BE2C (cell line): ENCODE results near the gene LSAMP.

ENCODE experiments used
- DNase-seq: peaks from one replicate; pipeline ENCODE4 v3.0.0-alpha.2; 2020
- H3K27me3 ChIP-seq: fragments of 250-450 bp; sonication (Bioruptor Pico); 2 replicates; pipeline ENCODE4 v1.5.1; 2020; ENCODE audit warnings: mild to moderate bottlenecking
- H3K36me3 ChIP-seq: fragments of 250-450 bp; sonication (Bioruptor Pico); 2 replicates; pipeline ENCODE4 v1.5.1; 2020; ENCODE audit warnings: mild to moderate bottlenecking
- H3K4me1 ChIP-seq: fragments of 250-450 bp; sonication (Bioruptor Pico); 2 replicates; pipeline ENCODE4 v1.5.1; 2020
- H3K4me3 ChIP-seq: 2 replicates; pipeline ENCODE4 v1.5.1; 2011; ENCODE audit warnings: low read depth, low read length
- H3K9me3 ChIP-seq: fragments of 250-450 bp; sonication (Bioruptor Pico); 2 replicates; pipeline ENCODE4 v1.5.1; 2020
- TF ChIP-seq, protein P1 (sequence below): IDR thresholded peaks from 2 replicates; pipeline ENCODE4 v1.5.1; 2012; ENCODE audit warnings: mild to moderate bottlenecking, low read depth, low read length

LSAMP gene

DNA sequence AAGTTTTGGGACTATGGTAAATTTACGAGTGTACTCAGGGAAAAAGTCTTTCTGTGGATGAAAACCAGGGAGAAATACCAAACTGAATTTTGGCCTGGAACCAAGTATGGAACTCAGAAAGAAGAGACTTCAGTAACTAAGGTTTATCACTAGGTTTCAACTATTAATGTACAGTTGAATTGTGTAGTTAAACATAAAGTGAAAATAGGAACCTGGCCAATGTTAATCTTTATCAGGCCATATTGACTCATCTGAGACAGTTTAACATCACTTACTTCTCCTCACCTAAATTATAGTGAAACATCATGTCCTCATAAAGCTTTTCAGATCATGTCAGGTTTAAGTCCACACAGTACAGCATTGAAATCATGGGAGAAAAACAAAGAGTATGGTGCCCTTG lies 197.7 kb downstream of the LSAMP start:
- no peak for DNase-seq
- Histone ChIP-seq H3K36me3 (no peaks in the 10 kb centered on the region), H3K27me3 (no peaks in the 10 kb centered on the region), H3K4me1 (no peaks in the 10 kb centered on the region), H3K9me3 (no peaks in the 10 kb centered on the region), H3K4me3 (no peak overlapping the region)
- TF ChIP-seq, protein P1, sequence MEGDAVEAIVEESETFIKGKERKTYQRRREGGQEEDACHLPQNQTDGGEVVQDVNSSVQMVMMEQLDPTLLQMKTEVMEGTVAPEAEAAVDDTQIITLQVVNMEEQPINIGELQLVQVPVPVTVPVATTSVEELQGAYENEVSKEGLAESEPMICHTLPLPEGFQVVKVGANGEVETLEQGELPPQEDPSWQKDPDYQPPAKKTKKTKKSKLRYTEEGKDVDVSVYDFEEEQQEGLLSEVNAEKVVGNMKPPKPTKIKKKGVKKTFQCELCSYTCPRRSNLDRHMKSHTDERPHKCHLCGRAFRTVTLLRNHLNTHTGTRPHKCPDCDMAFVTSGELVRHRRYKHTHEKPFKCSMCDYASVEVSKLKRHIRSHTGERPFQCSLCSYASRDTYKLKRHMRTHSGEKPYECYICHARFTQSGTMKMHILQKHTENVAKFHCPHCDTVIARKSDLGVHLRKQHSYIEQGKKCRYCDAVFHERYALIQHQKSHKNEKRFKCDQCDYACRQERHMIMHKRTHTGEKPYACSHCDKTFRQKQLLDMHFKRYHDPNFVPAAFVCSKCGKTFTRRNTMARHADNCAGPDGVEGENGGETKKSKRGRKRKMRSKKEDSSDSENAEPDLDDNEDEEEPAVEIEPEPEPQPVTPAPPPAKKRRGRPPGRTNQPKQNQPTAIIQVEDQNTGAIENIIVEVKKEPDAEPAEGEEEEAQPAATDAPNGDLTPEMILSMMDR, result no peak

DNA sequence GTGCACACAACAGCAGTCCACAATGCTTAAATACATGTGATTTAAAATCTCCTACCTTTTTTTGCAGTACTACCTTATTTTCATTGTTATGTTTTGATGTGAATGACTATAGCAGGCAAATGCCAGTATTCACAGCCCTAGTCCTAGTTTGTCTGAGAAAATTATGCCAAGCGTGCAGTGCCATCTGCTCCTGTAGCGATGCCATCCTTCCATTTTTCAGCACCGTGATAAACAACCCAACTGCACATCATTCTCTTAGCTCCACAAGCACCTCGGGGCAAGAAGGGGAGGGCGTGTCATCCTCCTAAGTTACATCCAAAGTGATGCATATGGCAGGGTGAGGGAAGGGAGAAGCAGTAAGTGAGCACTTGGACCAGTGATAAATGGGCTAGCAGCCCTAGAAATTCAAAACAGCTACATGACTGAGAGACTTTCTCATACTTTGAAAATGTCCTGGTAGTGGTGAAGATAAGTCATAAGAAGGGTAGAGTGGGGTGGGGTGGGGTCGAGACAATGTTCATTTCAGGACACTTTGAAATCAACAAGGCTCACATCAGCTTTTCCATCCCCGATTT lies 198.8 kb downstream of the LSAMP start:
- Histone ChIP-seq H3K4me1 (no peaks in the 10 kb centered on the region), H3K36me3 (no peaks in the 10 kb centered on the region), H3K27me3 (no peaks in the 10 kb centered on the region), H3K4me3 (no peak overlapping the region), H3K9me3 (no peaks in the 10 kb centered on the region)
- DNase-seq, result no peak
- TF ChIP-seq, protein P1, result no peak

DNA sequence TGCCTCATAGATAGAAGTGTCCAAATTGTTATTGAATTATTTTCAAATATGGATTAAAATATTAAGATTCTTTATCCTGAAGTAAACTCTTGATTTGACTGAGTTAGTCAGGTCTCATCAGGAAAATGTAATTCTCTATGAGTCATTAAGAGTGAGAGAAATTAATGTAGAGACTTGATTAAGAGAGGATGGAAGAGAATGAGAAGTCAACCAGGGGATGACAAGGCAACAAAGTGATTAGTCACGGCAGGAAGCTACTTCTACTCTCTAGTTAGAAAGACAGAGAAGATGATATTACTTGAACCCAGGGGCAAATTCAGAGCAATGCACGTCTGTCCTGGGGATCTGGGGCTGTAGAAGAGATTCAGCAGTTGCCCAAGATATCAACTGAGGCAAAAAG lies 202.5 kb downstream of the LSAMP start:
- Histone ChIP-seq H3K4me1 (no peaks in the 10 kb centered on the region), H3K27me3 (no peaks in the 10 kb centered on the region), H3K36me3 (no peaks in the 10 kb centered on the region), H3K4me3 (no peak overlapping the region), H3K9me3 (no peaks in the 10 kb centered on the region)
- no peak for DNase-seq
- TF ChIP-seq, protein P1, result no peak

DNA sequence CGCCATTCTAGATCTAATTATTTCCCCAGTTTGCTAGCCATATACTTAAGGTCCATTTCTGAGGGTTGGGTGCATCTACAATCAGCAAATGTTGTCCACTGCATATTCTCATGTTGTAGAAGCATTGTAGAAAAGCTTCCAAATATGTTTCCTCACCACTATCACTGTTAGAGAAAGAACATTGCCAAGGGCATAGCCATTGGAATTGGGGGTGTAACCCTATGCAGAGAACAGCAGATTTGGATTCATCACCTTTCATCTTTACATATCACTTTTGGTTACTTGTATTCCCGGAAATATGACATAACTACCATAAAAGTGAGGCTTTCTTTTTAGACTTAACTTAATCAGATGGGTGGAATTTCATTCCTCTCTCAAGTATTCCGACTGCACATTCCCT lies 203.6 kb downstream of the LSAMP start:
- no peaks in the 10 kb centered on the region for H3K36me3 ChIP-seq
- no peak for DNase-seq
- no peaks in the 10 kb centered on the region for H3K4me1 ChIP-seq
- no peaks in the 10 kb centered on the region for H3K27me3 ChIP-seq
- TF ChIP-seq, protein P1, result no peak
- no peak overlapping the region for H3K4me3 ChIP-seq
- no peaks in the 10 kb centered on the region for H3K9me3 ChIP-seq

DNA sequence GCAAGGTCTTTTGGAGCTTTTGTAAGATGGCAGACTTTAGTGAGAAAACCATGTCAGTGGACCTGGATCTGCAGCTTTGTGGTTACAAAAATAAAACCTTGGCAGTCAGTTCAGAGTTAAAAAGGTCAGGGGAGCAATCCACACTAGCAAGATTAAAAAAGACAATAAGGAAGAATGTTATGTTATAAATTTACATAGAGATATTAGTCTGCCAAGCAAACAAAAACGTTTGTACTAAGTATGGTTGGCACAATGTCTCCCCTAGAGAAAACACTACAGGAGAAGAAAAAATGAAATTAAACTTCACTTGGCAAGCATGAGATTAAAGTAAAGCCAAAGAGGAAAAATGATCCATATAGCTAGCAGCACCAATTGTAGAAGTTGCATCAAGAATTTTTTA lies 205.0 kb downstream of the LSAMP start:
- Histone ChIP-seq H3K27me3 (no peaks in the 10 kb centered on the region), H3K4me3 (no peak overlapping the region), H3K9me3 (no peaks in the 10 kb centered on the region), H3K36me3 (no peaks in the 10 kb centered on the region), H3K4me1 (no peaks in the 10 kb centered on the region)
- TF ChIP-seq, protein P1, result no peak
- no peak for DNase-seq

DNA sequence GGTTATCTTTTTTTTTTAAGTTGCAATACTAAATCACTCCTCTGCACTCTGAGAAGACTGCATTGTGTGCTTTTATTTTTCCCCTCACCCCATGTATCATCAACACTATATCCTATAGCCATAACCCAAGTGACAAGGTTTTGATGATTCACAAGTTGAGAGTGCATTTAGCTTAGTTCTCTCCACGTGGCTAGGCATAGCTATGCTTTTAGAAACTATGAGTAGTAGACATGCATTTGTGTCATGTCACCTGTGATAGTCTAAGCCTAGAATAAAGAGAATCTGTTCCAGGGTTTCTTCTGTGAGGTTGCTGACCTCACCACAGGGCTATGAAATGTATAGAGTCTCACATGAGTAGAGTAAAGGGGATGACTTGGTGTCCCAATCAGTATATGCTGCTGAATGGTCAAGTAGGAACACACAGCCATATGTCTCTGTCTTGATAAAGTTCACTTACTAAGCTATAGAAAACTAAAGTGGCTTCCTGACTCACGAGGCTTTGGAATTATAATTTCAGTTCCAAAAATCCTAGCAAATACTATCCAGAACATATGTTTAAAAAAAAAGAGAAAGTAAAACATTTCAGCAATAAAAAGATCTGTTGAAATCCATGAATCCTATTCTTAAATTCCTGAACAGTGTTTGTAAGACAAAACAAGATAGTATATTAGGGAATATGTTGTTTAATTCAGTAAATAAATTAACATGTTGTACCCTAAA lies 206.3 kb downstream of the LSAMP start:
- TF ChIP-seq, protein P1, result no peak
- H3K9me3 ChIP-seq, result no peaks in the 10 kb centered on the region
- no peaks in the 10 kb centered on the region for H3K27me3 ChIP-seq
- no peak overlapping the region for H3K4me3 ChIP-seq
- no peak for DNase-seq
- no peaks in the 10 kb centered on the region for H3K36me3 ChIP-seq
- H3K4me1 ChIP-seq, result no peaks in the 10 kb centered on the region
